ENCODE measurements around the gene EZR.
A peak's percentile ranks its signal among the peaks of the same experiment; 100 is the strongest.

EZR gene

GRCh38 chr6:158817728-158818580, 1.2 kb downstream of the EZR start:
- DNase-seq (ENCODE audit: low spot score) = peak; percentile 96

- no peak for DNase-seq (ENCODE audit: low spot score)
These were observed 2.1 kb downstream of the EZR start for GRCh38 chr6:158816803-158817727.

DNA sequence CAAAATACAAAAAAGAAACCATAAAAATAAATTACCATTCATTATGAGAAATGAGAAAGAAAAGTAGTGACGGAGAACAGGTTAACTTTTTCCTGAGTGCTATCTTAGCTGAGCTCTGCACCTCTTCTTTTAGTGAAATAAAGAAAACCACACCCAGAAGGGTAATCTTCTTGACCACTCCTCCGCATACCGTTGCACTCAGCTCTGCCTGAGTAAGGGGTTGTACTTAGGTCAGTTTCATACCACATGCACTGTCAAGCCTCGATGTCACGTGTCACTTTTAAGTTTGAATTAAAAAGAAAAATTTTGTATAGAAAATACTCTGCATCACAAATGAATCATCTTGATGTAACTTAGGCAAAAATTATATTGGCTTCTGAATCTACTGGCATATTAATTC, 2.8 kb downstream of the EZR start:
- DNase-seq (ENCODE audit: low spot score) = no peak

GRCh38 chr6:158815907-158816306, 3.3 kb downstream of the EZR start:
- no peak for DNase-seq (ENCODE audit: low spot score)

- no peak for DNase-seq (ENCODE audit: low spot score)
These were observed 3.8 kb downstream of the EZR start for GRCh38 chr6:158815379-158815724.

- DNase-seq (ENCODE audit: low spot score) = no peak
These were observed 6.1 kb downstream of the EZR start for GRCh38 chr6:158813032-158813431.

- DNase-seq (ENCODE audit: low spot score) = no peak
These were observed 6.6 kb downstream of the EZR start for GRCh38 chr6:158812611-158813010.

DNA sequence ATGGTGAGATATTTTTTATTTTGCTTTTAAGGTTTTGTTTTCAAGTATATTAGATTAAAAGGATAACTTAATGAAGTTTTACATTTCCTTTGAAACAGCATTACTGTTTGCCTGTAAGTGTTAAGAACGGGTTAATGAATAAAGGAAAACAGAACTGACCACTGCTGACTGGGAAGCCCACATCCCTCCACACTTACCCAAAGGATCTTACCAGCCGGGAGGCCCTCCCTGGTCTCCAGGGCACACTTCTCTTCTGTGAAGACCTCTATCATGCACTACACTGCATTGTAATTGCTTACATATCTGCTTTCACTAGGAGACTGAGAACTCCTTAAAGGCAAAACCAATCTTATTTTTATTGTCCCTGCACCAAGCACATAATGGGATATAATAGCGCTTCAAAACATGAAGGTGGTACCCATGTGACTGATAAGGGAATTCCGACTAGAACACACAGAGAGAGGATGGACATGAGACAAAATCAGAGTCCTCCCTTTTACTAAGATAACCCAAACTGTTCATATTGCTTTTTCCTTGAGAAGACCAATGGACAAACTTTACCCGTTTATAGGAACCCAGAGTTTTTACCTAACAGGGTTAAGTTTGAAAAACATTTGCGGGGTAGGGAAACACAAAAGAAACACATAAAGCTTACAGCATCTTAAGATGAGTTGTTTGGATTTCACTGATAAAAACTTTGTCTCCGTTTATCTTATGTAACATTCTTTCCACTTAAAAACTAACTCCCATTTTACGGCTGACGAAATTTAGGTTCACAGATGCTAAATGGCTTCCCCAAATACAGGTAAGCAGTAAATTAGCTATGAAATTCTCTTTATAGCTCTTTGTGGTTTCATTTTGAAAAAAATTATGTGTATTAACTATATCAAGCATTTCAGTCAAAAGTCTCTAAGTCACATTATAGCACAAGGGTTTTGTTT, 8.7 kb downstream of the EZR start:
- no peak for DNase-seq (ENCODE audit: low spot score)

DNA sequence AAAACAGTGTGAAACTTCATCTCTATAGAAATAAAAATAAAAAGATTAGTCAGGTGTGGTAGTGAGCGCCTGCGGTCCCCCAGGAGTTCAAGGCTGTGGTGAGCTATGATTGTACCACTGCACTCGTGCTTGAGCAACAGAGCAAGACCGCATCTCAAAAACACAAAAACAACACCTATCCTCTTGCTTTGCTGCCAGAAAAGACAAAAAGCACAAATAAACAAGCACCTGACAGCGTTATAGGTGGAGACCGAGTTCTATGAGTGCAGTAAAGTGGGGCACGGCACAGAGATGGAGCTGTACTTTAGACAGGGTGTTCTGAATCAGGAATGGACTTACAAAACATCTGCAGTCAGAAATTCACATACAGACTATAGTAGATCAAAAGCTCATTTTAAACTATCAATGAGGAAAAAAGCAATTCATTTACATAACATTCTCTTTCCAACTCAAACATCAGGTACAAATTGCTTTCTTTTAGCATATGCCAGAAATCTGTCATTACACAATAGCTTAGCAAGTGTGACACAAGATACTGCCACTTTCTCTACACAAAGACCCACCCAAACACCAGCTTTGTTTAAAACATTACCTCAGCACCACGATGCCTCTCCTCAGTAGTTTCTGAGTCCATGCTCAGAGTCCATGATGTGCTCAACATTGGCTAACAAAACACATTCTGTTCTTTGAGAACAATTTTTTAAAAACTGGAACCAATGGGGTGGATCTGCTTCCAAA, 10.1 kb downstream of the EZR start:
- DNase-seq (ENCODE audit: low spot score) = no peak

DNA sequence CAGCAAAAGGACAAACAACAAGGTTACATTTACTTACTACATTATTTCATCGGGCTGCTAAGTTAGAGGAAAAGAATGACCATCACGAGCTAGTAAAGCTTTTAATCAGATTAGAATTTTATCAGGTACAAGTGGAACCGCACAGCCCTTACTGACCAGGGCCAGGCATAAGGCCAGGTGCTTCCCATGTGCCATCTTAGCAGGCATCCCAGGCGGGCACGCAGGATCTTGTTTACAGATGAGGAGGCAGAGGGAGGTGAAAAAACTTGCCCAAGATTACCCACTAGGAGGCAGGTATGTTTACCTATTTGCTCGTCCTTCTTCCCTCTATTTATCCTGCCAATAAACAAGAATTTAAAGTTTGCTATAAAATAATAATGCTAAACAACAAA, 10.7 kb downstream of the EZR start:
- no peak for DNase-seq (ENCODE audit: low spot score)

DNA sequence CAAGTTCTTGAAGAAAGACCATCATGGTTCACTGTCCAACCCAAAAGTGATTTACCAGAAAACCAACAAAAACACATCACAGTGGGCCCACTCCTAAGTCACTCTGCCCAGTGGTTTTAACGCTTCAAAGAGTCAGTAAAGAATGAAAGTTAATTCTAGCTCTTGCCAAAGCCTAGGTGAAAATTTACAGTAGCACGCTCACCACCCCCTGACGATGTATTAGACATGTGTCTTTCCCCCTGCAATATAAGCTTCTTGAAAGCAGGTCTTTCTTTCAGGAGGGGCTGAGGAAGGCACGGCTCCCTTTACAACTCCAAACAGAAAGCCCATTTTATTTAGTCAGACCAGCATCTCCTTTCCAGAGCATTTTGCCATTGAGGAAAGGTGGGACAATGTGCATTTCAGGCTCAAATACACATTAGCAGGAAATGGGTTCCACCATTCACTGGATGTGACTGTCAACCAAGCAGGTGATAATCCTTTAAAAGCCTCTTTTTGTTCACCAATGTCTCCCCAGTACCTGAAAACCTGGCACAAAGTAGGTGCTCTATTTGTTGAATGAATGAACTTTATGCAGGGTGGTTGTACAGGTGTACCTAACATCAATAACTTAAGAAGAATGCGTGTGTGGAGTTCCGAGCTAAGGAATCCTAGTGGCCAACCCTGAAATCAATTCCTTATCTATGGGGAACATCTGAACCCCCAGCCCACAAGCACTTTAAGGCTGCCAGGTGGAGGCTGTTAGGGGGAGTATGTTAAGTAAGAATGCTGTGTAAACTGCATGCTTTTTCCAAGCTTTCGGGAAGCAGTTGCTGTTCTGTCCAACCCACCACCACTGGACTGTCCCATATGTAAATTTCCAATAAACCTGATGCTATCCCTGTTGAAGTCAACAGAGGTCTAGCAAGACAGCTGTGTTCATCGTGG, 11.4 kb downstream of the EZR start:
- DNase-seq (ENCODE audit: low spot score) = no peak

- DNase-seq (ENCODE audit: low spot score) = no peak
These were observed 13.3 kb downstream of the EZR start for GRCh38 chr6:158805698-158806377.

GRCh38 chr6:158804207-158804606, 15.0 kb downstream of the EZR start:
- DNase-seq (ENCODE audit: low spot score) = no peak

DNA sequence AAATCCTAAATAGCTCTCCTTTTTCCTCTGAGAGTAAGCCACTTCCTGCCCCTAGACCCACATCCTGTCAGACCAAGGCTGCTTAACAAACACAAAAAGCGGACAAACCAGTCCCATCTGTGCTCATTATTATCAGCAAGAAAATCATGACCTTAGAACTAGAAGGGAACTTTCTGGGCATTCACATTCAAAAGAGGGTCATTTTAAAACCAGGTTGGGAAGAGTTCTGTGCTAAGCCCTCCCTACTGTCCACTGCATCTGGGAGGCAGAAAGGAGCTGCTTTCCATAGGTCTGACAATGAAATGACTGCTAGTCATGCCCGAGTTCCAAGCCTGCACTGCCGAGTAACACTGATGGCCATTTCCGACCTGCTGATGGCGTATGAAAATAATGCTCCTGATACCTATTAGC, 15.4 kb downstream of the EZR start:
- DNase-seq (ENCODE audit: low spot score) = no peak

DNA sequence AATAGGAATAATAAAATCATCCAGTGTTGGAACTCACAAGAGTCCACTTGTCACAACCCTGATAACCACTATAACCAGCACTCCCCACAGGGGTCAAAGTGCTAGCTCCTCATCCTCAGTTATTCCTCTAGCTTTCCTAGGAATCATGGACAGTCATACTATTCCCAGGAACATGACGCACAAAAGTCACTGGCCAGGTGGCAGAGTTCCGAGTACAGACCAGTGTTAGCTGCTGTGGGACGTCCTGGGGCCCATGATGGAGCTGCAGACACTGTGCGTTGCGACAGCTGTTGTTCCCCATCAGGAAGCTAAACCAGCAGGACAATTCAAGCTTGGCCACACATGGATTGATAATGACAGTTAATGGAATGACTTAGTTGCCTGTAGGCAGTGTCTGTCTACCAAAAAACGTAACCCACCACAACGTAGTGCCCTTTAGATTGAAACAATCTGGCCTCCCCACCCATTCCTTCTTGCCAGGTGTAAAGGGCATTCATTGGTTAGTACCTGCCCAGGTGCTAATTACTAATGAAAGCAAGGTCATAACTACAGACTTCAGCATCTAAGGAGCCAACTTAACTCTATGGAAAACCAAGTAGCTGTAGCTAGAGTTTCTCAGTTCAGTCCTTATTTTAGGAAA, 17.4 kb downstream of the EZR start:
- DNase-seq (ENCODE audit: low spot score) = no peak

GRCh38 chr6:158799051-158799792, 19.9 kb downstream of the EZR start:
- DNase-seq (ENCODE audit: low spot score) = no peak

GRCh38 chr6:158798311-158798710, 20.9 kb downstream of the EZR start:
- DNase-seq (ENCODE audit: low spot score) = no peak
